NCI-H1105 (cell line): ENCODE data around the gene SLC25A27.
"Not testable (repeated sequence)": the region's sequence is repeated elsewhere in the genome, so short reads cannot be mapped to it uniquely, and the experiment has no call there.

ENCODE experiments used
- DNase-seq: peaks from one replicate; lab custom pipeline; 2025; lab: John Stamatoyannopoulos, UW

The SLC25A27 gene

GRCh38 chr6:46652603-46653438 lies at the start of gene SLC25A27, which contains the start of gene CYP39A1:
Gene SLC25A27 (plus strand): TSS chr6:46652975. CDS start chr6:46653193, 218 bp downstream.
Gene CYP39A1 (minus strand): TSS chr6:46652818. CDS start chr6:46652582, 236 bp downstream.
- peak; percentile 96 for DNase-seq

- DNase-seq, result no peak
These were observed 47.5 kb upstream of the SLC25A27 start for GRCh38 chr6:46605091-46605797.

DNA sequence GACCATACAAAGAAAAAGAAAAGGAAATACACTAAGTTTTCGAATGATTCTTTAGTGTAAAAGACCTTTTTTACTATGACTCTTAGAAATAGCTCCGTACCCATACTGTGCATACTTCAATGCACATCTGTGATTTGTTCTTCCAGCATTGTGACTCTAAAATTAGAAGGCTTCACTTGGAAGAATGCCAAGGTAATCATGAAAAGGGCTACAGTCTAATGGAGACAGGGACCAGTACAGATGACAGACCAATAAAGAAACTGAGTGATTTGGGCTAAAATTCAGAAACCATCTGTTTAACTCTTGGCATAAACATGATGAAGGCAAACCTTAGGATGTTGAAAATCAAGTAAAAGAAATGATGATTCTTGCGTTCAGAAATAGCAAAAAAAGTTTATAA lies 46.4 kb upstream of the SLC25A27 start:
- DNase-seq, result peak; percentile 9

GRCh38 chr6:46610862-46611553 lies 41.8 kb upstream of the SLC25A27 start:
- DNase-seq, result no peak

DNA sequence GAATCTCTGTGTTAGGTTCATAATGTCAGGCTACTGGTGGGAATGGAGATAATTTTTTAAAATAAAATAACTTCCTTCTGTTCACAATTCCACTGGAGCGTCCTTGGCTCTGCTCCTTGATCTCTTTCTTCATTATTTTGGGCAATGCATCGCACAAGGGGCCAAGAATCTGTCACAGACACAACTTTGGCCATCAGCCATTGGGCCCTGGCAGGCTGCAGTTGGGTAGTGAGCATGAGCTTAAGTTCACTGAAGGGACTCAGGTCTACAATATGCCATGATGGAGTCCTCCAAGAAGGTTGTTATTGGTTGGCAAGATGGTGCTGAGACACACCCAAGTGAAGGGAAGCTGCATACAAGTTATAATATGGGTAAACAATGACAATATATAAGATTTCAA lies 40.1 kb upstream of the SLC25A27 start:
- DNase-seq, result no peak

- DNase-seq, result no peak
These were observed 34.0 kb upstream of the SLC25A27 start for GRCh38 chr6:46618726-46619125.

- peak; percentile 20 for DNase-seq
These were observed 26.4 kb upstream of the SLC25A27 start for GRCh38 chr6:46626228-46626909.

GRCh38 chr6:46626976-46627375 lies 25.8 kb upstream of the SLC25A27 start:
- no peak for DNase-seq

DNA sequence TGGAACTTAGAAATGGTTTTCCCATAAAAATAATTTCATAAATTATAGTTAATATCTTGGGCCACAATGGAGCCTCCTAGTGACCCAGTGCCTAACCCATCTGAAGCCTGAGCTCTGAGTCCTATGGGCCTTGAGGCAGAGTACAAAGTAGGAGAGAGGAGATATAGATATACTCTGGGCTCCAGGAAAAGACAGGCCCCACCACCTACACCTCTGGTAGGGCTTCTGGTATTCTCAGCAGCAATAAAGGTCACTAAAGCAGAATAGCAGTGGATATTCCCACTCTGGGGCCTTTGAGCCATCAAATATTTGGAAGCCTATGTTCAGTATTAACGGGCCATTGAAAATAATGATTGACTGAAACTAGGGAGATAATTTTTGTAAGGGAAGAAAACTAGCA lies 24.3 kb upstream of the SLC25A27 start:
- no peak for DNase-seq

GRCh38 chr6:46628976-46629375 lies 23.8 kb upstream of the SLC25A27 start:
- DNase-seq, result no peak

- DNase-seq, result no peak
These were observed 23.1 kb upstream of the SLC25A27 start for GRCh38 chr6:46629691-46630090.

- DNase-seq, result no peak
These were observed 20.7 kb upstream of the SLC25A27 start for GRCh38 chr6:46632053-46632452.

DNA sequence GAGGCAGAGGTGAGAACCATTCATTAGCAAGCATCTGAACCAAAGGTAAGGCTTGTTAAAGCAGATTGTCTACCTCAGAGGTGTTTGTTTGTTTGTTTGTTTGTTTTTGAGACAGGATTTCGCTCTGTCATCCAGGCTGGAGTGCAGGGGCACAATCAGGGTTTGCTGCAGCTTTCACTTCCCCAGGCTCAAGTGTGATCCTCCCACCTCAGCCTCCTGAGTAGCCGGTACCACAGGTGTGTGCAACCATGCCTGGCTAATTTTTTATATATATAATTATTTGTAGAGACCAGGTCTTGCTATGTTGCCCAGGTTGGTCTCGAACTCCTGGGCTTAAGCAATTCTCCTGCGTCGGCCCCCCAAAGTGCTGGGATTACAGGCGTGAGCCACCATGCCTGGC lies 17.3 kb upstream of the SLC25A27 start:
- no peak for DNase-seq

GRCh38 chr6:46637145-46637544 lies 15.6 kb upstream of the SLC25A27 start:
- DNase-seq, result no peak

DNA sequence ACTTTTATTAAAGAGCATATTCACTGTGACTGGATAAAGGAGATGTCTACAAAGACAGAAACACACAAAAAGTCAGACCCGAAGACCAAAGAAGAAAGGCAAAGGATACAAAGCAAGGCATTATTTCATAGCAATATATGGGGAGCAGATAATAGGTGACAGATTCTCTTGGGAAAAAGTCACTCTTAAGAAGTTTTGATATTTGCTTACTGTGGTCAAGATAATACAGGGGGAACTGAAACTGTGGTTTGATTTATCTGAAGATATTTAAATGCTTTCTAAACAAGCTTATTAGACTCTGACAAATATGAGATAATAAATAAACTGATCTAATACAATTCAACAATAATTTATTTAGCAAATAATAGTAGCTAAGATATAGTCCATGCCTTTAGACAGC lies 14.8 kb upstream of the SLC25A27 start:
- DNase-seq, result no peak

- DNase-seq, result no peak
These were observed 14.1 kb upstream of the SLC25A27 start for GRCh38 chr6:46638650-46639049.

DNA sequence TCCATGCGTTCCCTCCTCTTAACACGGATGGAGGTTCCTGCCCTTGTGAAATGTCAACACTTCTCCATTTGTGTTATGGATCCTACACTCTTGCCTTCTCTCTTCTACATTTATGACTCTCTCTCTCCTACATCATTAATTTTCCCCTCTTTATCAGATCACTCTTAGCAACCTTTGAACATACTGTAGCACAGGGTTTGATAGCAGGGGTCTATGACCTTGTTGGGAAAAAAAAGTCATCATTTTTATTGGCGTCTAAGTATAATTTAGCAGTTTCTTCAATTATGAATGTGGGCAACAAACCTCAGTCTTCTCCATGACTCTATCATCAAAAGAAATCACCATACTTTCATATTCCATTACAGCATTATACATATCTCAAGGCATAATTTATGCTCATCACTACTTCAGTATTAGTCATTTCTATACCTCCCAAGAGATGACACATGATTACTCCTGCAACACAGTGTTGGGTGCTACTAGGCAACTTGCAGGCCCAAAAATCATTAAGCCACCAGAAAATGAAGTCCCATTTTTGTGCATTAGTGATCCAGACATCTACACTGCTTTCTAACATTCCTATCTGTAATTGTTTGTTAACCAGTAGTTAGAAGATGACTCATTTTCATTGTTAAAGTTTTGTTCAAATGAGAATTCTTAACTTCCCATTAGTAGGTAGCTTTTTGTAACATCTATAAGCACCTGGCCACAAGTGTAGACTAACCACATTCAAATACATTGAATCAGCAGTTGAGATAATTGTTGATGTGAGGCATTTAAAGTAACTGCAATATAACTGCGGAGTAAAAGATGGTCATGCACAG lies 9.6 kb upstream of the SLC25A27 start:
- DNase-seq, result no peak

GRCh38 chr6:46645265-46645664 lies 7.5 kb upstream of the SLC25A27 start:
- peak; percentile 33 for DNase-seq

DNA sequence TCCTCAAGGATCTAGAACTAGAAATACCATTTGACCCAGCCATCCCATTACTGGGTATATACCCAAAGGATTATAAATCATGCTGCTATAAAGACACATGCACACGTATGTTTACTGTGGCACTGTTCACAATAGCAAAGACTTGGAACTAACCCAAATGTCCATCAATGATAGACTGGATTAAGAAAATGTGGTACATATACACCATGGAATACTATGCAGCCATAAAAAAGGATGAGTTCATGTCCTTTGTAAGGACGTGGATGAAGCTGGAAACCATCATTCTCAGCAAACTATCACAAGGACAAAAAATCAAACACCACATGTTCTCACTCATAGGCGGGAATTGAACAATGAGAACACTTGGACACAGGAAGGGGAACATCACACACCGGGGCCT lies 4.7 kb upstream of the SLC25A27 start:
- DNase-seq, result not testable (repeated sequence)

- DNase-seq, result no peak
These were observed 3.8 kb upstream of the SLC25A27 start for GRCh38 chr6:46648869-46649492.

- DNase-seq, result no peak
These were observed 1.8 kb upstream of the SLC25A27 start for GRCh38 chr6:46651006-46651405.
